Measurements from ENCODE around the gene RBM28.
"Not testable (repeated sequence)": the region's sequence is repeated elsewhere in the genome, so short reads cannot be mapped to it uniquely, and the experiment has no call there.

RBM28 gene

DNA sequence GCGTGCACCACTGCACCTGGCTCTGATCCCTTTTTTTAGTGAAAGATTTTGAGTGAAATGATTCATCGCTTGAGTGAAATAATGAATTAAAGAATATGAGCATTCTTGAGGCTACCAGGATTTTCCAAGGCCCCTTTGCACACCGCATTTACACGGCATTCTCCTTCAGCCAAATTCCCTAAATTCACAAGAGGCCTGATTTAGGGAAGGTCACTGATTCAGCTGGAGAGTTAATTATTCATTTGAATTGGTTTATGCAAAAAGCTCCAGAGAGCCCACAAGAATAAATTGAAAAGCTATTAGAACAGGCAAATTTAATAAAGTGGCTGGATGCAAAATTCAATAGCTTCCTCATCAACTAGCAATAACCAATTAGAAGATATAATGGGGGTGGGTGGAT is 56.2 kb downstream of the RBM28 start:
- DNase-seq (ENCODE audit: low spot score): no peak

DNA sequence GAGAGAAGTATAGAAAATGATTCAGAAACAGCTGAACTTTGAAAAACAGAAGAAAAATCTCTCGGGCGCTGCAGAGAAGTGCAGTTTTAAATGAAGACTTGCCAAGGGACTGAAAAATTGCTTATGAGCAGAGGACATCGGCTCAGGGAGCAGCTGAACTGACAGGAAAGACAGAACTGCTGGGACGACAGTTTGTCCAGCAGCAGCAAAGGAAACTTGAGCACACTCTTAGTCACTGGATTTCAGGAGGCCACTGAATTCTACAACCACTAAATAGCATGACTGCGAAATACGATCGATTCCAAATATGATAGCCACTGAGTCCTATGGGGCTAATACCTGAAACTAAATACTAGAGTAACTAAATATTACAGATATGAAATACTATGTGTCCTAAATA is 59.6 kb downstream of the RBM28 start:
- no peak for DNase-seq (ENCODE audit: low spot score)

DNA sequence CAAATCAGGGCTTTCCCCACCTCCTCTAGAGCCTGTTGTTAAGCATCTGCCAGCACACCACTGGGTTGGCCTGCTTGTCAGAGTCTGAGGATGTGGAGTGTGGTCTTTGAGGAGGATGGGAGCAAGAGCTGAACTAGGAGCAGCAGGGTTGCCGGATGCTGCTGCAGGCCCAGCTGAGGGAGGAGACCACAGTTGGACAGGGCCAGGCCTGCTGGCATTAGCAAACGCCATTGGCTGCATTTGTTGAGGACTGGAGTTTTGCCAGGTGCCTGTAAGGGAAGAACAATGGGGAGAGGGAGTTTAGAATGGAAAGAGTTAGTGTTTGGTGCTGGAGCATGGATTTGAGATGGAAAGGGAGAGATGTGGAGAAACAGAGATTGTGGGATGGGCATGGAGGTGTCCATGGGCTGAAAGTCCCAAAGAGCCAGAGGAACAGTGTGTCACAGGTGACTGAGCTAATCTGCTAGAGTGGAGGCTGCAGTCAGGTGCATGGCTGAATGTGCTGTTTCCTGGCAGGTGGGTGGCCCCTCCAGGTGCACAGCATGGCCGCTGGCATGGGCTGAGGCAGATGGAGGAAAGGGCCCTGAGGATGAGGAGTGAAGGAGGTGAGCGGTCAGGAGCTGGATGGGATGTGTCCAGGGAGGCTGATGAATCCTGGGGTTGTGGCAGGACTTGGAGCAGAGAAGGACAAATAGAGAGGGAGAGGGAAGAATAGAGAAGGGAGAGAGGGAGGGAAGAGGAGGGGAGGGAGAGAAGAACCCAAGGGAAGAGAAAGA is 61.9 kb downstream of the RBM28 start:
- DNase-seq (ENCODE audit: low spot score): no peak

DNA sequence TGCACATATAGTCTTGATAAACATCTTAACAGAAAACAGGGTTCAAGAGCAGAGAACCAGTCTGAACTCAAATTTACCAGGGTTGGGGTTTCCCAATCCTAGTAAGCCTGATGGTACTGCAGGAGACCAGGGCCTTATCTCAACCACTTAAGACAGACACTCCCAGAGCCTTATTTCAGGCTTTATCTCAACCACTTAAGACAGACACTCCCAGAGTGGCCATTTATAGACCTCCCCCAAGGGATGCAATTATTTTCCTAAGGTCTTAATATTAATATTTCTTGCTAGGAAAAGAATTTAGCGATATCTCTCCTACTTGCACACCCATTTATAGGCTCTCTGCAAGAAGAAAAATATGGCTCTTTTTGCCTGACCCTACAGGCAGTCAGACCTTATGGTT is 63.3 kb downstream of the RBM28 start:
- not testable (repeated sequence) for DNase-seq (ENCODE audit: low spot score)

DNA sequence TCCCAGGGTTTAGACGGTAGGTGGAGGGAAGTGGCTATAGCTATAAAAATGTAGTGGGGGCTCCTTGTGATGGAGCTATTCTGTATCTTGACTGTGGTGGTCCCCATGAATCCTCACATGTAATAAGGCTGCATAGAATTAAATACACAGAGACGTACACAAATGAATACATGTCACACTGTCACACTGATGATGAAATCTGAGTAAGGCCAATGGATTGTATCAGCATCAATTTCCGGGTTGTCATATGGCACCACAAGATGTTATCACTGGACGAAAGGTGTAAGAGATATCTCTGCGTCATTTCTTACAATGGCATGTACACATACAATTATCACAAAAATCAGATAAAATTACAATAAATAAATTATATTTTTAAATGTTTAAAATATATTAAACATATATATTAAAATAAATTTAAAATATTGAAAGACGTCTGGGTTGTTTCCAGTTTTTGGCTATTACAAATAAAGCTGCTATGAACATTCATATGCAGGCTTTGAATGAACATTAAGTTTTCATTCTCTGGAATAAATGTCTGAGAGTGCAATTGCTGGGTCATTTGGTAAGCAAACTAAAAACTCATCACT is 64.5 kb downstream of the RBM28 start:
- DNase-seq (ENCODE audit: low spot score): no peak

DNA sequence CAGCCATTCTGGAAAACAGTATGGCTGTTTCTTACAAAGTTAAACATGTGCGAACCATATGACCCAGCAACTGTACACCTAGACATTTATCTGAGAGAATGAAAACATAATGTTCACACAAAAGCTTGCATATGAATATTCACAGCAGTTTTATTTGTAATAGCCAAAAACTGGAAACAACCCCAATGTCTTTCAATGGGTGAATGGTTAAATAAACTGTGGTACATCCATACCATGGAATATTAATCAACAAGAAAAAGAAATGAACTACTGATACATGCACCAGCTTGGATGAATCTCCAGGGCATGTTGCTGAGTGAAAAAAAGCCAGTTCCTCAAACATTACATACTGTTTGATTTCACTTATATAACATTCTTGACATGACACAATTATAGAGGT is 65.3 kb downstream of the RBM28 start:
- DNase-seq (ENCODE audit: low spot score): no peak

DNA sequence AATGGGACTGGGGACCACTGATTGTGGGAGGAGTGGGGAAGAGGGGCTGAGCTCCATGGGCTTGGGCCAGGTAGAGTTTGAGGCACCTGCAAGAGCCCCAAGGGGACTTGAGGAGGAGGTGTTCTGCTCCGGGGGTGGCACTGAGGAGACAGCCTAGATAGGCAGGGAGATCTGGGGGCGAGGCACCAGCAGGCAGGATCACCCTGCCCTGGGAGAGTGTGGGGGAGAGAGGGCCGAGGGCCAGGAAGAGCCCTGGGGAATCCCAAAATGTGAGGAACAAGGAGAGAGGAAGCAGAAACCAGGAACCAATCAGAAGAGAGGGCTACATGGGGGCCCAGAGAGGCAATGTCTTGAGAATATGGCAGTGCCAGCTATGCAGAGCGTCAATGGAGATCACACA is 68.0 kb downstream of the RBM28 start:
- no peak for DNase-seq (ENCODE audit: low spot score)

DNA sequence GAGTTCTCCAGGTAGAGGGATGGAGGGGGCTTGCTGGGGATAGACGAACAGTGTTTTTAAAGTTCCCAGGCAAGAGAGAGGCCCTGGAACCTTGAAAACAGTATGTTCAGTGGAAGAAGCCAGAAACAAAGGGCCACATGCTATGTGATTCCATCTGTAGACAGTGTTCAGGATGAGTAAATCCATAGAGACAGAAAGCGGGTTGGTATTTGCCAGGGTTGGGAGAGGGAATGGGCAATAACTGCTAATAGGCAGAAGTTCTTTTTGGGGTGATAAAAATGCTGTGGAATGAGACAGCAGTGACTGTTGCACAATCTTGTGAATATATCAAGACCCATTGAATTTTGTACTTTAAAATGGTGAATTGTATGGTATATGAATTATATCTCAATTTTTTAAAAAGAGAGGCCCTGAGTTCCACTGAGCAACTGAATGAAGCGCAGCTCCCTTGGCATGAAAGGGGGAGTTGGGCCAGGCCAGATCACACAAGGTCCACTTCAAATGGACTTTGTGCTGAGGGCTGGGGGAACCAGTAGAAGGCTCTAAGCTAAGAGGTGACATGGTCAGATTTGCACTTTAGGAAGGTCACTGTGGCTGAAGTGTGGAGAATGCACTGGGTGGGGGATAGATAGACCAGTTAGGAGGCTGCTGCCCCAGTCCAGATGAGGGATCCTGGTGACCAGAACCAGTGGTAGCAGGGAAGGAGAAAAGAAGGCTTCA is 68.7 kb downstream of the RBM28 start:
- DNase-seq (ENCODE audit: low spot score): no peak

DNA sequence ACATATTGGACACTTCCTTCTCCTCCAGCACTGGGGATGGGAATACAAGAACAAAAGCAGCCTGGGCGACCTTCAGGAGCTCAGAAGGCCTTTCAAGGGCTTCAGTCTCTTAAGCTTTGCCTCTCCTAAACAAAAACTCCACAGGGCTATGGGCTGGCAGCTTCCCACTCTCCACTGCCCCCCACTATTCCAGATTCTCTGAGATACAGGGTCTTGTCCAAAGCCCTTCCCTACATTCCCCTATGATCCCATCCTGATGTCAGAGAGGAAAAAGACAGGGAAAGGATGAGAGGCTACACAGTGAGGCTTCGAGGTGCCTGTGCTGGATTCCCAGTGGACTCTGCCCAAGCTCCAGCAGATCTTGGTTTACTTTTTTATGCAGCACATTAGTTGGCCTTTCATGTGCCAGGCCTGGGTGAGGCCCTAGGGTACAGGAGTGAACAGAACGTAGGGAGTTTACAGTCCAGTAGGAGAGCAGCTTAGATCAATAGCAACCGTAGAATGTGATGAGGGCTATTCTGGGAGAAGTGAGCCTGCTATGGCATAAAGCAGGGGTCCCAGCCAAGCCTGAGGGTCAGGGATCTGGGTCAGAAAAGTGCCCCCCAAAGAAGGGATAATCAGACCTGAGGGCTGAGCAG is 69.3 kb downstream of the RBM28 start:
- DNase-seq (ENCODE audit: low spot score): no peak

DNA sequence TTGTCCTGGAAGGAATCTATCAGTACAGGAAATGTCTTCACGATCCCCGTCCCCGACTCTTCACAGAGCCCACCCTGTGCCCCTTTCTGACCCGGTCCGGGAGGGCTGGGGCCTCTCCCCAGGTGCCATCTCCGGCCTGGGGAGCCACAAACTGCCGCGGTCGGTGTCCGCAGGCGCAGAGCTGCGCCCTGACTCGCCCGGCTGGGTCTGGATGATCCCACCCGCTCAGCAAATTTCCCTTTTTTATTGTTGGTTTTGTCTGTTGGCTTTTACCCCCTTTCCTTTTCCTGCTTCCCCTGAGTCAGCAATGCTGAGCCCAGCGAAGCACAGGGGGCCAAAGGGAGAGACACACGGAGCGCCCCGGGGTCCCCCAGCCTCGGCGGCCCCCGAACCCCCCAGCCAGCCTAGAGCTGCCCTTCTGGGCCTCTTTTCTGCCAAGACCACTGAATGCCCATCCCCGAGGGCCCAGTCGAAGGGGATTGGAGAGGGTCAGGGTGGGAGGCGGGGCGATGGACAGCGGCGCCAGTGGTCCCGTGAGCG is 71.7 kb downstream of the RBM28 start:
- DNase-seq (ENCODE audit: low spot score): peak; percentile 49

DNA sequence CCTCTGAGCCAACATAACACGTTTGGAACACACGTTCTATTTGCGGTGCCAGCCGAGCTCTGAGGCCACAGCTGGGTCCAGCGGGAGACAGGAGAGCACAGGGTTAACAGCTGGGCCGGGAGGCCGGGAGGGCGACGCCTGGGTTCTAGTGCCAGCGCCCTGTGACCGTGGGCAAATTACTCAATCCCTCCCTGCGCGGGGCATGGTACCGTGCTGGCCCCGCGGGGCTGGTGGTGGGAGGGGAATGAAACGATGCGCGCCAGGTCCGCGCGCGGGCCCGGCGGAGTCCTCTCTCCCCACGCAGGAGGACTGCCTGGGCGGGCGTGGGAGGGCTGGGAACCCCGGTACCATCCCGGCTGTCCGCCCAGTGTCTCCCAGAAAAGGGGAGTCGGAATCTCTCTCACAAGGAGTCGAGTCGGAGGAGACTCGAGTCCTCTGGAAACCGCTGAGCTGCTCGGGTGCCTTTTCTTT is 72.2 kb downstream of the RBM28 start:
- DNase-seq (ENCODE audit: low spot score): no peak

DNA sequence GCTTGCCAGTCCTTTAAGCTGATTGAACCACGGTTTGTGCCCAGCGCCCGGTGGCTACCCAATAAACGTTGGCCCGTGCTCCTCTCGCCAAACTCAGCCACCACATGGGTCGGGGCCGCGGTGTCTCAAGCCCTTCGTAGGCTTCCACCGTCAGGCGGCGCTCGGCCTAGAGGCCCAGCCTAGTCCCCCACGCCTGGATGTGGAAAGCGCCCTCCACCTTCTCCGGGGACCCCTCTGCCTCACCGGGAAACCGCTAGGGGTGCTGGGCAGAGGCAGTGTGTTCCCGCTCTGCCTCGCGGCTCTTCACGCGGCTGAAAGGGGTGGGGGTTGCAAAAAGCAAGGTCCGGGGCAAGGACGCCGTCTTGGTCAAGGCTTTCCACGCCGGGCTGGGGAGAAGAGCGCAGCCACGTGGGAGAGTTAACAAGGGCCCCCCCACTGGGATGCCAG is 72.9 kb downstream of the RBM28 start:
- no peak for DNase-seq (ENCODE audit: low spot score)

DNA sequence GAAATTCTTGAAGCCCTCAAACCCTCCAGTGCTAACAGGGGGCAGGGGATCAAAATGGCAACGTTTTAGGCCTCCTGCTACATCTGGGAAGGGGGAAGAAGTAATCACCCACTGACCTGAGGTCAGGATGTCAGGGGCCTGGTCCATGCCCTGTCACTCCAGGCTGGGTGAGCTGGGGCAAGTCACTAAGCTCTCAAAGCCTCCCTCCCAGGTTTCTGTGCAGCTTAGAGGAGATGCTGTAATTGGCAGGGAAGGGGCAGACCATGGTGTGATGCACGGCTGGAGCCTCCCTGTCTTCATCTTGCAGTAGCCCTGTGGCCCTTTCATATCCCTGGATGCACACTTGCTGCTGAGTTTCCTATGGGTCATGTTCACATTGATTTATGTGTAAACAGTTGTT is 75.5 kb downstream of the RBM28 start:
- no peak for DNase-seq (ENCODE audit: low spot score)

DNA sequence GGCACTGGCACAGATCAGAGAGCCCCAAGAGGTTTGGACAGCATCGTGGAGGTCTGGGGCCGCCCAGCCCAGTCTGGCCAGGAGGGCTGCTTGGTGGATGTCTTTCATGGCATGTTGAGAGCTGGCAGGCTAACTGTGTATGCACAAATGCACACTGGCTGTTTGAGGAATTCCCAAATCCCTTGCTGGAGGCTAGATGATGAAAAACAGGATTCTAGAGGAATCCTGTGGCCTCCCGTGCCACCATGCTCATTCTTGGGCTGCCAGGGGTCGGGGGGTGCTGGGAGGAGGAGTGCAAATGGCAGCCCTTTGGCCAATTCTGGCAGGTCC is 76.1 kb downstream of the RBM28 start:
- DNase-seq (ENCODE audit: low spot score): no peak

DNA sequence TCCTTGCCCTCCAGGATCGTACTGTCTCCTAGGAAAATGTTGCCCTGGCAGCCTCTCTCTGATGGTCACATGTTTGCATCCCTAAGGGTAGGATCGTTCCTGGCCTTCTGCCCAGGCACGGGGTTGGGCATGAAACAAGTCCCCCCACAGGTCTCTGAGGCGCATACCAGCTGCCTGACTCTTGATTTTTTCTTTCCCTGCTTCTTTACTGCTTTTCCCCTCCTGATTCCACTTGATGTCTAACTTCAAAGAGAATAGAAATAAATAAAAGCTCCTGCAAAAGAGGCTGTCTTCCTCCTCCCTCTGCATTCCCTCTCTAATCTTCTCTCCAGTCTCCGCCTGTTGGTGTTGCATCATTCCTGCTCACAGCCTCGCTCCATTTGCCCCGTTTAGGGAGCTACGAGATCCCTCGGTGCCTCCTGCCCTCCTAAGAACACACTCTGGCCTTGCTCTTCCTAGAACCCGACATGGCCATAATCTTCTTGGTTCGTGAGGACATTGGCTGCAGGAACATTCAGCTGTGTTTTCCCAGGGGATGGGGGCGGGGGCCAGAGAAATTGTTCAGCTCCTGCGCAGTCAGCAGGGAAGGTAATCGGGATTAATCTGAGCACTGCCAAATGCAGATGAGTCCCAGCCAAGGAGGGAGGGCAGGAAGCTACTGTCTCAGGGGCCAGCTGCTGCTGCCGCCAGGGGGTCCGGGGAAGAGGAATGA is 76.7 kb downstream of the RBM28 start:
- peak; percentile 67 for DNase-seq (ENCODE audit: low spot score)

DNA sequence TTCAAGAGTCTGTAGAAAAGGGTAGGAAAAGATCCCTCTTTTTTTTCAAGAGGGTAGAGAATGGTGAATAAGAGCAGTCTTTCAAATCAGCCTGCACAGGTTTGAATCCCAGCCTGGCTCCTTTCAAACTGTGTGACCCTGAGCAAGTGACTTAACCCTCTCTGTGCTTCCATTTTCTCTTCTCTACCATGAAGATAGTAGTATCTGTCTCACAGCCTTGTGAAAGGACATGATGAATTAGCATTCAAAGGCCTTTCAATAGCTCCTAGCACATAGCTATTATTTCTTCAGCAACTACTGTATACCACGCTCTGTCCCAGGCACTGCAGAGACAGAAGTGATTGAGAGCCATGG is 77.2 kb downstream of the RBM28 start:
- DNase-seq (ENCODE audit: low spot score): no peak

DNA sequence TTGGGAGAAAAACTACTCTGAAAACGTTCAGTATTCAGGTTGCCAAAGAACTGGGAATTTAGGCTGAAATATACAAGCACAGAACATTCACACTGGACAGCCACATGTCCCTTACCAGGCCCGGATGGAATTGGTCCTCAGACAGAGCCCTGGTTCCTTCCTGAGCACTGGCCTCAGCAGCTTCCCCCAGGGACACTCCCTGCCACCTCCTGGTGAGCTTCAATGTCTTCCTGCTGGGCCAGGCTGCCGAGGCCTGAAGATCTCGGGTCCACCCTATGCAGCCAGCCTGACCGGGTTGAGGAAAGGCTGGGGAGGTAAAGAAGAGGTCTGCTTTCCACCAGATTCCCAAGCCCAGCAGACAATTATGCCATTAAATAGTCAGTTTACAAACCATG is 77.8 kb downstream of the RBM28 start:
- DNase-seq (ENCODE audit: low spot score): no peak

DNA sequence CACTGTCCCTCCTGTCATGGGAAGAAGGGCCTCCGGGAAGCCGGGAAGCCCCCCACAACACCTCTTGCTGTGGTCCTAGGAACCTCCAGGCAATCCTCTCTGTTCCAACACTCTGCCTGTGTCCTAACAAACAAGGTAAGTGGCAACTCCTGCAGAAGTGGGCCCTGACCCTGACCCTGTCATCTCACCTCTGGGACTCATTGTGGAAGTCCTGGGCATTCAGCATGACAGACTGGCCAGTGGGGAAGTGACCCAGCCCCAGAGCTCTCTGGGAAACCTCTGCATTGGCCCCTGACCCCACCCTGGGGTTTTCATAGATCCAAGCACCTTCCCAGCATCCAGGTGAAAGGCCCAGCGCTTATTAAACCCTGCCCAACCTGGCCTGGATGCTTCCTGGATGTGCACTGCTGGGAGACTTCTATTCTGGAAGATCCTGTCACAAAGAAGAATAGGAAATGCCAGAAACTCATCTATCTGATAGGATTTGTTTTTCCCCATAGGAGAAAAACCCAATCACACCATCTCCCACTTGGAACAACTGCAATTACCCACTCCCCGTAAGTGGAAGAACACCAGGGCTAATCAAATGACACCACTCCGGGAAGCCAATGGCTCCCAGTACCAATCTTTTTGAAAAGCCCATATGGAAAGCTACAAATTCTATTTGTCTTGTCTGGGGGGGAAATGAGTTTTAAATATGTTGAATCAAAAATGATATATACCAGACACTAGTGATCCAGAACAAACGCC is 78.4 kb downstream of the RBM28 start:
- no peak for DNase-seq (ENCODE audit: low spot score)

DNA sequence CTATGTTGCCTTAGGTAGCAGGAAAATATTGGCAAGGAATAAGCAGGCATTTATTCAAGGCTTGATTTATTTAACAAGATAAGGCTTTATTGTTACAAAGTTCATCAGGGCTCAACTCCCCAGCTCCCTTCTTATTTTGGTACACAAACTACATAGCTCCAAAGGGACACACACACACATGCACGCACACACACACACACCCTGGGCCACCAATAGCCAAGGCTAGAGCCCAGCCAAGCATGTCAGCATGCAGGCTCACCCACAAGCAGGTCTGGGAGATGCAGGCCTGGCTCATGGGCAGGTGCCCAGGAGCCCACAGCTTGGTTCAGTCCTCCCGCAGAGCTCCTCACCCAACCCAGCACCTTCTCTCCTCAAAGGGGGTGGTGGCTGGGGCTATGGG is 79.2 kb downstream of the RBM28 start:
- no peak for DNase-seq (ENCODE audit: low spot score)

DNA sequence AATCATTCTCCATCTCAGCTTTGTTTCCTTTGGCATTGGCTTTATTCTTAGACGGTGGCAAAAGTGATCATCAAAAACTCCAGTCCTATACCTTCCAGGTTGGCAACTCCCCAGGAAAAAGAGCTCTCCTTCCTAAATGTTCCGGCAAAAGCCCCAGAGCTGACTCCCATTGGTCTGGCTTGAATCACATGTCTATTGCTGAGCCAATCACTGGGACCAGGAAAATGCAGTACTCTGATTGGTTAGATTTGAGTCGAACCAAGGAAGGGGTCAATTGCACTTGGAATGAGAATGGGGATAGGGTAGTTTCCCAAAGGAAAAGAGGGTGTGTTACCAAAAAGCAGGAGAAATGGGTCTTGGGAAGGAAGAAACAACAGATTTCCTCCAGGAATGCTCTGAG is 80.3 kb downstream of the RBM28 start:
- peak; percentile 64 for DNase-seq (ENCODE audit: low spot score)

All from iPS-NIHi11 (cell line).